ENCODE results near the gene PDE4D. TPM values are rescaled to one million over a fixed set of nuclear protein-coding genes. Genes with fewer than 3 reads are reported as not detected.

The PDE4D gene
- total RNA-seq, 4 donors from 2014 or later: 6.0 to 36.2 (median 10.0) TPM

DNA sequence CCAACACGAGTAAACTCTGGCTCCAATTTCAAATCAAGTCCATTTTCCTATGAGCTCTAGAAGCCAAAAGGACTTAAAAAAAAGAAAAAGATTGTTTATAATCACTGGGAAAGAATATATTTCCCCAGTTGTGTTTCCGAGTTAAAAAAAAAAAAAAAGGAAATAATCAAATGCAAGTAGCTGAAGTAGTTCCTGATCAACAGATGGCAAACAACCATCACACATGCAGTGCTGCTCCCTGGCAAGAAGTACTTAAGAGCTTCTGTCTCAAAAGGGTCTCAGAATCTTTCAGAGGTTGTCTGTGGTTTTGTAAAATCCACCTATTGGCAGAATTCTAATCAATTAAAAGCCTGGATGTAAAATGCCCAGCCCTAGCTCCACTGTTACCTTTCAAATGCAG, 922.8 kb downstream of the PDE4D start:
- intact Hi-C loops (cut with DNase I): no loop called here
- WGBS, 2 donors: 54 to 73% methylated on average over 2 of the region's 2 CpGs
- DNase-seq: no peak
- Histone ChIP-seq H3K36me3 (peaks cover 0 to 24% (median 5%) of the 10 kb centered on the region in 3 donors), H3K9me3 (no peaks in the 10 kb centered on the region), H3K27me3 (no peaks in the 10 kb centered on the region), H3K27ac (no peak overlapping the region), H3K4me3 (no peak overlapping the region), H3K4me1 (no peaks in the 10 kb centered on the region)
- TF ChIP-seq, protein P1, sequence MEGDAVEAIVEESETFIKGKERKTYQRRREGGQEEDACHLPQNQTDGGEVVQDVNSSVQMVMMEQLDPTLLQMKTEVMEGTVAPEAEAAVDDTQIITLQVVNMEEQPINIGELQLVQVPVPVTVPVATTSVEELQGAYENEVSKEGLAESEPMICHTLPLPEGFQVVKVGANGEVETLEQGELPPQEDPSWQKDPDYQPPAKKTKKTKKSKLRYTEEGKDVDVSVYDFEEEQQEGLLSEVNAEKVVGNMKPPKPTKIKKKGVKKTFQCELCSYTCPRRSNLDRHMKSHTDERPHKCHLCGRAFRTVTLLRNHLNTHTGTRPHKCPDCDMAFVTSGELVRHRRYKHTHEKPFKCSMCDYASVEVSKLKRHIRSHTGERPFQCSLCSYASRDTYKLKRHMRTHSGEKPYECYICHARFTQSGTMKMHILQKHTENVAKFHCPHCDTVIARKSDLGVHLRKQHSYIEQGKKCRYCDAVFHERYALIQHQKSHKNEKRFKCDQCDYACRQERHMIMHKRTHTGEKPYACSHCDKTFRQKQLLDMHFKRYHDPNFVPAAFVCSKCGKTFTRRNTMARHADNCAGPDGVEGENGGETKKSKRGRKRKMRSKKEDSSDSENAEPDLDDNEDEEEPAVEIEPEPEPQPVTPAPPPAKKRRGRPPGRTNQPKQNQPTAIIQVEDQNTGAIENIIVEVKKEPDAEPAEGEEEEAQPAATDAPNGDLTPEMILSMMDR (IDR thresholded peaks at IDR 0.05): no peak
- no peak for TF ChIP-seq POLR2A (IDR thresholded peaks at IDR 0.05)

DNA sequence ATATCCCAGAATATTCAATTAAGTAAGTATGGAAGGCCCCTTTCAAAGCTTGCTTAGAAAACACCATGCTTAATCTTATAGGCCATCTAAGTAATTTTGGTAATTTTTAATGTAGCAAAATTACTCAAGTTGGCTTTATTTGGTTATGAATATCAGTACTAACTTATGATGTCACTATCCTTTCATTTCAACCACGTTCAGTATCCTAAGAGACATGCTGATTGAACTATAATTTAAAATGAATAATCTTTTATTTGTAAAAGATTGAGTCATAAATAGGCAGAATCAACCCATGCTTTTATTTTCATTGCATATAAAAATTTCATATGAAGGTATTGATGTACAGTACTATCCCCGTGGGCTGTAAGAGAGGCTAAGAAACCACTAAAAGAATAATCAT, 923.7 kb downstream of the PDE4D start:
- WGBS, 2 donors: 66 to 78% methylated on average over 2 of the region's 2 CpGs
- TF ChIP-seq, protein P1 (IDR thresholded peaks at IDR 0.05): no peak
- TF ChIP-seq POLR2A (IDR thresholded peaks at IDR 0.05): no peak

DNA sequence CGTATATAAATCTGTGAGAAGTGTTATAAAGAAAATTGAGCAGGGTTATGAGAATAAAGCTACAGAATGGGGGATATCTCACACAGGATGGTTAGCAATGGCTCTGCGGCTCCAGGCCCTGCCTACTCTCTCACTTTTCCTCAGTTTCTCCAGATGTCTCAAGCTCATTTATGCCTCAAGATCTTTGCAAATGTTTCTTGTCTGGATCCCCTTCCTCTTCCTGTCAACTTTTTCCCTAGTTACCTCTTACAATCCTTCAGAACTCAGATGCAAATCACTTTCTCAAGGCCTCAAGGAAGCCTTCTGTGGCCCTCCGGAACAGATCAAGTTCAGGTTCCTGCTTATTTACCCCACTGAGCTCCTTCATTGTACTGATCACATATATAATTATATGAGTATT, 924.3 kb downstream of the PDE4D start:
- Histone ChIP-seq H3K4me3 (no peak overlapping the region), H3K27me3 (no peaks in the 10 kb centered on the region), H3K36me3 (peaks cover 0 to 9% (median 3%) of the 10 kb centered on the region in 3 donors), H3K4me1 (no peaks in the 10 kb centered on the region), H3K27ac (no peak overlapping the region), H3K9me3 (no peaks in the 10 kb centered on the region)
- intact Hi-C loops (cut with DNase I): no loop called here
- no peak for DNase-seq
- no peak for TF ChIP-seq POLR2A (IDR thresholded peaks at IDR 0.05)
- TF ChIP-seq, protein P1 (IDR thresholded peaks at IDR 0.05): no peak
- WGBS, 2 donors: 92 to 97% methylated on average over 3 of the region's 3 CpGs

More for the DNA sequence above, 923.7 kb downstream of the PDE4D start:
- no peaks in the 10 kb centered on the region for H3K4me1 ChIP-seq
- no peaks in the 10 kb centered on the region for H3K27me3 ChIP-seq
- H3K4me3 ChIP-seq: no peak overlapping the region
- no peaks in the 10 kb centered on the region for H3K9me3 ChIP-seq
- intact Hi-C loops (cut with DNase I): no loop called here
- peaks cover 0 to 14% (median 5%) of the 10 kb centered on the region in 3 donors for H3K36me3 ChIP-seq
- no peak for DNase-seq
- H3K27ac ChIP-seq: no peak overlapping the region

DNA sequence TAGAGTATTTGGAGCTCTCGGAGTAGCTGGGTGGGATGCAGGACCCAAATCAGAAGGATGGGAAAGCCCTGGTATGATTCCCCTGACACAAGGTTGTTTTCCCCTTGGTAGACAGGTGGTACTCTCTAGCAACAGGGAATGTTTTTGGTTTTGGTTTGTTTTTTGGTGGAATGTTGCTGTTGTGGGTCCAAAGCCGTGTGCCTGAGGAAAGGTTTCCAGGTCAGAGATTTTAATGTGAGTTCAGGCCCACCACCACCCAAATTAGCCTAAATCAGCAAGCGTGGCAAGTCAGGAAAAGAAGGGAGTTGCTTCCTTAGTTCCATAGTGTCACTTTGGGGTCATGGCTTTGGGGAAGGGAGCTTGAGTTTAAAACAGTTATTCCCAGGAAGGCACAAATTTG, 925.2 kb downstream of the PDE4D start:
- TF ChIP-seq, protein P1 (IDR thresholded peaks at IDR 0.05): no peak
- no peaks in the 10 kb centered on the region for H3K9me3 ChIP-seq
- no peak for DNase-seq
- no peaks in the 10 kb centered on the region for H3K27me3 ChIP-seq
- no peak overlapping the region for H3K27ac ChIP-seq
- H3K4me1 ChIP-seq: no peaks in the 10 kb centered on the region
- 88 to 100% methylated on average over 3 of the region's 3 CpGs for WGBS, 2 donors
- no peak overlapping the region for H3K4me3 ChIP-seq
- no peaks in the 10 kb centered on the region for H3K36me3 ChIP-seq
- intact Hi-C loops (cut with DNase I): no loop called here

DNA sequence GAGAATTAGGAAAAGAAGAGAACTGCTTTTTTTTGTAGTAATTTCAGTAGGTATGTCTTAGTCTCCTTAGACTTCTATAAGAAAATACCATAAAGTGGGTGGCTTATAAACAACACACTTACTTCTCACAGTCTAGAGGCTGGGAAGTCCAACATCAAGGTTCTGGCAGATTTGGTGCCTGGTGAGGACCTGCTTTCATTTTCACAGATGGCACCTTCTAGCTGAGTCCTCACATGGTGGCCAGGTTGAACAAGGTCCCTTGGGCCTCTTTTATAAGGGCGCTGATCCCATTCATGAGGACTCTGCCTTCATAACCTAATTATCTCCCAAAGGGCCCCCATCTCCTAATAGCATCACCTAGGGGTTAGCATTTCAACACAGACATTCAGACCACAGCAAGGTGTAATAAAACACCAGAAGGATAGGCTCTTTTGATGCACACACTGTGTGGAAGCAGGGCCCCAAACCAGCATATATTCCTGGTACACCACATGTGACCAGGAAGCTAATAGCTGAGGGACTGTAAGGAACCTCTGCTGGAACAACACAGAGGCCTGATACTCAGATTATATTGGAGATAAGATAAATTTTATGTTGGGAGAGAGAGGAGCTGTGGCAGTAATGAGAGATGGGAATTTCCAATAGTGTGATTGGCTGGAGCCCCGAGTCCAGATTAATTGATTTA, 925.8 kb downstream of the PDE4D start:
- H3K4me1 ChIP-seq: no peaks in the 10 kb centered on the region
- H3K27ac ChIP-seq: no peak overlapping the region
- H3K36me3 ChIP-seq: no peaks in the 10 kb centered on the region
- TF ChIP-seq, protein P1 (IDR thresholded peaks at IDR 0.05): no peak
- no peak for TF ChIP-seq POLR2A (IDR thresholded peaks at IDR 0.05)
- WGBS, 2 donors: 90 to 95% methylated on average over 1 to 2 of the region's 2 CpGs
- DNase-seq: no peak
- intact Hi-C loops (cut with DNase I): no loop called here
- H3K4me3 ChIP-seq: no peak overlapping the region
- H3K27me3 ChIP-seq: no peaks in the 10 kb centered on the region
- no peaks in the 10 kb centered on the region for H3K9me3 ChIP-seq

All from esophagus squamous epithelium (tissue), 5 donors.